Activated gamma-delta T cell treated with Interleukin-2 at 50 U/mL for 16 hours (primary cell): ENCODE measurements around the gene EFCAB11.

Experiments
- DNase-seq: peaks from one replicate; pipeline ENCODE4 v3.0.0-alpha.2; 2020

EFCAB11 gene, protein sequence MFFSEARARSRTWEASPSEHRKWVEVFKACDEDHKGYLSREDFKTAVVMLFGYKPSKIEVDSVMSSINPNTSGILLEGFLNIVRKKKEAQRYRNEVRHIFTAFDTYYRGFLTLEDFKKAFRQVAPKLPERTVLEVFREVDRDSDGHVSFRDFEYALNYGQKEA

GRCh38 chr14:89954070-89955021 lies at the start of gene EFCAB11:
Gene EFCAB11 (minus strand): TSS chr14:89954730. CDS start chr14:89954660, 70 bp downstream.
- DNase-seq: peak; percentile 95

GRCh38 chr14:90003526-90004307 lies 49.2 kb upstream of the EFCAB11 start:
- no peak for DNase-seq

GRCh38 chr14:90000935-90001334 lies 46.4 kb upstream of the EFCAB11 start:
- no peak for DNase-seq

DNA sequence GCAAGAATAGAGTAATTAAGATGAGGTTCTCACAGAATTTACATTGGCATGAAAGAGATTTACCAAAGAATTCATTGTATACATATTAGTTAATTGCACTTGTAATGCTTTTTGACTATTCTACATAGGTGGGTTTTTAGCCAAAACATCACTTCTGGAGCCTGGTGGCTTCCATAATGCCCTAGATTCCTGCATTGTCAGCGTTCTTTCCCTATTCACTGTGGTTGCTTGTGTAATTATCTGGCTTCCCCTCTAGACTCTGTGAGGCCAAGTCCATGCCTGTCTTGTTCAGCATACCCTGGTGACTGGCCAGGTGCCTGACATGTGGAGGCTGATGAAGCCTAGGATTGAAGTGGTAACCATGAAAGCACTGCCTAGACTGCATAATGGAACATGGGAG lies 42.4 kb upstream of the EFCAB11 start:
- DNase-seq: no peak

DNA sequence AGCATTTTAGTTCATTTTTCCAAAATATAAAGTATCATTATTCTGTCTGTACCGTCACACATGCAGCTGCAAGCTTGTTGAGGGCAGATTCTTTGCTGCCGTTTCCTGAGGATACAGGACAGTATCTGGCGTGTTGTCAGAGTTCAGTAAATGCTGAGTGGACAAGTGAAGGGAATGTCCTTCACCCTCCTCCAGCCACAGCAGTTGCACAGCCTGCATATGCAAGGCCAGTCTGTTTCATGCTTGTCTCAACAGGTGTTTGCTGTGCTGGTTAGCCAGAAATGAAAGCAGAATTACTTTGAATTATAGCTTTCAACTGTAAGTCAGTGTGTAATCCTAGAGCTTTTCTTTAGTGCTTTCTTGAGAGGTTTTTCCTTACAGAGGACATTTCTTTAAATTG lies 37.7 kb upstream of the EFCAB11 start:
- DNase-seq: no peak

GRCh38 chr14:89990623-89991275 lies 36.2 kb upstream of the EFCAB11 start:
- no peak for DNase-seq

GRCh38 chr14:89990218-89990617 lies 35.7 kb upstream of the EFCAB11 start:
- no peak for DNase-seq

GRCh38 chr14:89988787-89989186 lies 34.3 kb upstream of the EFCAB11 start:
- no peak for DNase-seq

DNA sequence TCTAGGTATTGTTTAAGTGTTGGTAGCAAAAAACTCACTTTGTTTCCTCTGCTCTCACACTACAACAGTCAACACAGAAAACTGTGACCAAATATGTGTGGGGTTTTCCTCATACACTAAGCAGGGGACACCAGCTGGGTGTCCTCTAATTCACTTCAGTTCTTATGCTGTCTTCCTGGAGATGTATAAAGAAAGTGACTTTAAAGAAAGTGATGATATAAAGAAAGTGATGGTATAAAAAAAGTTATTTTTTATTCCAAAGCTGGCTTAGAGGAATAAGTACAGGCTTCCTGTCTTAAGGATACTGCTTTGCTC lies 32.6 kb upstream of the EFCAB11 start:
- DNase-seq: no peak

GRCh38 chr14:89986462-89987160 lies 32.1 kb upstream of the EFCAB11 start:
- DNase-seq: no peak

GRCh38 chr14:89983375-89983774 lies 28.8 kb upstream of the EFCAB11 start:
- no peak for DNase-seq

DNA sequence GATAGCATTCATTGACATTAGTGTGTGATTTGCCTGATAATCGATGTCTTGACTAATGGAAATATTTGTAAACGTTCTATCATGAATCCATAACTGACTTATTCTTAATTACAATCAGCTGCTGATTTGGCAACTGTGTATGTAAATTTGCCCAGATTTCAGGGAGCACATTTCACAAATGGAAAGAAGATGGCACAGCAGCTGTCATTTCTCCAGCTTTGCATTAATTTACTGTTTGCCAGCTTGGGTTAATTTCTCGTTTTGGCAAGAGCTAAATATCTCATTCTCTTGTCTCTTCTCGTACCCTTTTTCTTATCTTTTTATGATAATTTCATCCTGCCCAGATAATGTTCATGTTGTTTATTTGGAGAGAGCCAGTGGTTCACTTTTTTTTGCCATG lies 24.1 kb upstream of the EFCAB11 start:
- no peak for DNase-seq

DNA sequence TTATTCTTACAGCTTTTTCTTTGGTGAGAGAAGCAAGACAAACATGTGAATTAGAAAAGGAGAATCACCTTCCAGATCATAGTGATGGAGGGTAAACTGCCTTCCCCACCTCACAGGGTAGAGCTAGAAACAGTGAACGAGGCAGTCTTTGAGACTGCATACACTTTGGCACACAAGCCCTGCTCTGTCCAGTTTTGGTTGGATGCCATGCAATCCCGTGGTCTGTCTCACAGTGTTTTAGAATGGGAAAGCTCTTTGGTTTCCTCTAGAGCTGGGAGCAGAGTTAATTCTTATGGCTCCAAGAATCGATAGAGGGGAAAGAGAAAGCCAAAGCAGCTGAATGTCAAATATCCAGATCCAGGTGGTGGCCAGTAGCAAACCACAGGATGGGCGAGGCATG lies 23.1 kb upstream of the EFCAB11 start:
- no peak for DNase-seq

DNA sequence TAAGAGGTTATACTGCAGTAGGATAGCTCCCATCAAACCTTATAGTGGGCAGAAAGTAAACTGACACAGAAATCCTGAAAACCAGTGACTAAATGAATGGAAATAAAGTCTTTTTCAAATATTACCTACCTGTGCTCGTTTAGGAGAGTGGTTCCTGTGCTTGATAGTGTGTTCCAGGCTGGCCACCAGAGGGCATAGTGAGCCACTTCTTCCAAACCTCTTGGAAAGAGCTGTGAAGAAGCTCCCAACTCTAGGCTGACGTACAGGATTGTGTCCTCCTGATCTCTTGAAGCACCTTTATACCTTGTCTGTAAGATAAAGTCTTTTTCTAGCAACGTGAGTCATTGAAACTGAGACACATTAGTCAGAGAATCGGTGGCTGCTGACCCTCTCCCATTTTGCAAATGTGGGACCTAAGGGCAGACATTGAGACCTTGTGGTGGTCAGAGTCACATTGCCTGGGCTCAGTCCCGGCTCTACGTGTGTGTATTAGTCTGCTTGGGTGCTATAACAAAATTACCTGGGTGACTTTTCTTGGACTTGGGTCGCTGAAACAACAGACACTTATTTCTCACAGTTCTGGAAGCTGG lies 18.8 kb upstream of the EFCAB11 start:
- DNase-seq: peak; percentile 26

- no peak for DNase-seq
These were observed 11.3 kb upstream of the EFCAB11 start for GRCh38 chr14:89965839-89966238.

GRCh38 chr14:89963288-89963978 lies 8.9 kb upstream of the EFCAB11 start:
- no peak for DNase-seq

GRCh38 chr14:89960914-89961313 lies 6.4 kb upstream of the EFCAB11 start:
- DNase-seq: no peak

DNA sequence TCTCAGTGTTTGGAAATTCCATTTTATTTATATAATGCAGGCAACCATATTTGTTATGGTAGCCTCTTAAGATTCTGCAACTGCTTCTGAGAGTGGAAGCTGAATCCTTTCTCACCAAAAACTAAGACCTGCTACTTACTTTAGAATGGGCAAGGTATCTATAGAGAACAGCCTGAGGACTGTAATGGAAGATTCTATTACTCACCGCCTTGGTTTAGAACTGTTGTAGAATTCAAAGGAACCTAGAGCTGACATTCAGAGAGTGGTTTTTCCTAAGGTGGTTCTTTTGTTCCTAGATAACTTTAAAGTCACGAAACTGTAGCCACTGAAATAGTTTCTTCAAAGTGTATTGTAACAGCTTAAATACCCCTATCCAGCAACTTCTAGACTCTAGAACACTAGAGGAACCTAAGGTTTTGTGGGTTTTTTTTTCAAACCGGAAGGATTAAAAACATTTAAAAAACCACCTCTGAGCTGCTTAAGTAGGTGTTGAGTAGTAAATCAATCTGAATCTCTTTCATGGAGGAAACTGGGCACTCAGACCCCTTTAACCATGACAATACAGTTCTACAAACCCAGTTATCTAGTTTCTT lies 5.4 kb upstream of the EFCAB11 start:
- no peak for DNase-seq

- no peak for DNase-seq
These were observed 4.4 kb upstream of the EFCAB11 start for GRCh38 chr14:89958966-89959365.

GRCh38 chr14:89957791-89958190 lies 3.3 kb upstream of the EFCAB11 start:
- no peak for DNase-seq

DNA sequence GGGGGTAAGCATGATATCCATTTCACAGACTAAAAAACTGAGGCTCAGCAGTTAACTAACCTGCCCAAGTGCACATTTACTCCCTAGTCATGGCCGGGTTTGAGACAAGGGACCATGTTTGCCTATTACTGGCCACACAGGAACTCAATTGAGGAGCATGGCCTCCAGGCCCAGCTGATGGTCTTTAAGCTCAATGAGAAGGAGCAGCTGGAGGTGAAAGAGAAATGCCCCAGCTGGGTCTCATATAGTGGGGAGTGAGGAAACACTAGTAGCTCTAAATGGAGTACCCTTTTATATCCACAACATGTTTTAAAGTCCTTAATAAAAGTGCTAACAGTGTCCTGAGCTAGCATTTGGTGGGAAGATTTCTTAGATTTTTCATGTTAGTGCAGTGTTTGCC lies 2.8 kb upstream of the EFCAB11 start:
- DNase-seq: no peak
